GM23338 (cell line): ENCODE data around the gene SLX4. TPM values are rescaled to one million over a fixed set of nuclear protein-coding genes. Genes with fewer than 3 reads are reported as not detected.

ENCODE experiments used
- ATAC-seq: fragments of 200-7000 bp; cut with Tn5 transposase; 3 replicates; pipeline ENCODE4 v1.9.1; 2020
- DNase-seq: peaks from one replicate; pipeline ENCODE4 v3.0.0-alpha.2; 2015; ENCODE audit warnings: low spot score
- H2AFZ ChIP-seq: fragments of 200-600 bp; sonication (generic); 2 replicates; pipeline ENCODE4 v1.8.0; 2016; ENCODE audit warnings: antibody characterized with exemption, mild to moderate bottlenecking, moderate library complexity
- H3F3A ChIP-seq: fragments of 200-600 bp; sonication (generic); replicated peaks from 2 replicates; pipeline ENCODE4 v1.8.0; 2017; ENCODE audit warnings: antibody characterized with exemption, mixed run types, low read depth
- H3K27ac ChIP-seq: fragments of 200-600 bp; sonication (generic); 2 replicates; pipeline ENCODE4 v1.6.1; 2016; ENCODE audit warnings: low read depth
- H3K27me3 ChIP-seq: fragments of 200-600 bp; sonication (generic); 2 replicates; pipeline ENCODE4 v1.8.0; 2016; ENCODE audit warnings: mild to moderate bottlenecking, mixed run types, moderate library complexity; ENCODE audit not compliant: insufficient read depth
- H3K36me3 ChIP-seq: fragments of 200-600 bp; sonication (generic); 2 replicates; pipeline ENCODE4 v1.8.0; 2016; ENCODE audit warnings: mild to moderate bottlenecking; ENCODE audit not compliant: insufficient read depth
- H3K4me1 ChIP-seq: fragments of 200-600 bp; sonication (generic); 2 replicates; pipeline ENCODE4 v1.8.0; 2016; ENCODE audit warnings: mild to moderate bottlenecking, moderate library complexity; ENCODE audit not compliant: insufficient read depth
- H3K4me2 ChIP-seq: fragments of 200-600 bp; sonication (generic); 2 replicates; pipeline ENCODE4 v1.7.1; 2017; ENCODE audit warnings: mixed run types
- H3K4me3 ChIP-seq: fragments of 200-600 bp; sonication (generic); 2 replicates; pipeline ENCODE4 v1.6.1; 2016; ENCODE audit warnings: mixed run types
- H3K79me2 ChIP-seq: fragments of 200-600 bp; sonication (generic); replicated peaks from 2 replicates; pipeline ENCODE4 v1.8.0; 2017; ENCODE audit warnings: mild to moderate bottlenecking; ENCODE audit not compliant: insufficient read depth
- H3K9me2 ChIP-seq: fragments of 200-600 bp; sonication (generic); 2 replicates; pipeline ENCODE4 v1.8.0; 2017; ENCODE audit not compliant: insufficient read depth
- H4K20me1 ChIP-seq: fragments of 200-600 bp; sonication (generic); replicated peaks from 2 replicates; pipeline ENCODE4 v1.8.0; 2017; ENCODE audit warnings: mild to moderate bottlenecking; ENCODE audit not compliant: insufficient read depth
- H3K27ac Mint-ChIP-seq: 2 replicates; pipeline ENCODE4 v1.8.0; 2020; ENCODE audit warnings: inconsistent platforms, mild to moderate bottlenecking, moderate library complexity, mixed read lengths
- H3K27me3 Mint-ChIP-seq: 3 replicates; pipeline ENCODE4 v1.8.0; 2022; ENCODE audit warnings: low read depth, mild to moderate bottlenecking, moderate library complexity, mixed read lengths, inconsistent platforms; ENCODE audit not compliant: insufficient read depth, poor library complexity
- H3K36me3 Mint-ChIP-seq: 3 replicates; pipeline ENCODE4 v1.8.0; 2021; ENCODE audit warnings: low read depth, mild to moderate bottlenecking, inconsistent platforms, moderate library complexity, mixed read lengths
- H3K4me1 Mint-ChIP-seq: 3 replicates; pipeline ENCODE4 v1.8.0; 2020; ENCODE audit warnings: mild to moderate bottlenecking, inconsistent platforms, mixed read lengths
- H3K4me3 Mint-ChIP-seq: 3 replicates; pipeline ENCODE4 v1.8.0; 2021; ENCODE audit warnings: moderate library complexity, mild to moderate bottlenecking, inconsistent platforms, mixed read lengths
- H3K9me3 Mint-ChIP-seq: 3 replicates; pipeline ENCODE4 v1.8.0; 2020; ENCODE audit warnings: moderate library complexity, mild to moderate bottlenecking, inconsistent platforms, mixed read lengths
- CREB1 ChIP-seq: fragments of 250-450 bp; sonication (Bioruptor Pico); IDR thresholded peaks from 2 replicates; pipeline ENCODE4 v1.5.0; 2020; ENCODE audit warnings: low read depth, mild to moderate bottlenecking, moderate library complexity
- CTCF ChIP-seq, 2 experiments: fragments of 200-600 bp in 1 of 2; sonication (generic) in 1 of 2; conservative IDR thresholded peaks; 2 replicates each; pipeline versions ENCODE4 v1.5.1 to v1.6.1; 2016 to 2017; ENCODE audit warnings: antibody characterized with exemption in 2 of 2, low read depth in 2 of 2, mild to moderate bottlenecking in 2 of 2, moderate library complexity in 1 of 2
- ETS1 ChIP-seq: IDR thresholded peaks from 2 replicates; pipeline ENCODE4 v1.6.1; 2016; ENCODE audit warnings: antibody characterized with exemption
- JUNB ChIP-seq: IDR thresholded peaks from one replicate; pipeline ENCODE4 v1.6.1; 2016; ENCODE audit warnings: antibody characterized with exemption; ENCODE audit not compliant: unreplicated experiment
- NANOG ChIP-seq: IDR thresholded peaks from 2 replicates; pipeline ENCODE4 v1.6.1; 2016; ENCODE audit warnings: antibody characterized with exemption, borderline replicate concordance
- POLR2AphosphoS5 ChIP-seq: IDR thresholded peaks from 2 replicates; pipeline ENCODE4 v1.6.1; 2016; ENCODE audit warnings: antibody characterized with exemption, low read depth
- REST ChIP-seq: IDR thresholded peaks from one replicate; pipeline ENCODE4 v1.6.1; 2018; ENCODE audit warnings: antibody characterized with exemption; ENCODE audit not compliant: unreplicated experiment
- ZNF114 ChIP-seq: fragments of 250-450 bp; sonication (Bioruptor Pico); IDR thresholded peaks from 2 replicates; pipeline ENCODE4 v1.5.0; 2020; ENCODE audit warnings: mild to moderate bottlenecking, moderate library complexity
- ZNF331 ChIP-seq: fragments of 250-450 bp; sonication (Bioruptor Pico); IDR thresholded peaks from 2 replicates; pipeline ENCODE4 v1.5.0; 2020; ENCODE audit warnings: low read depth, mild to moderate bottlenecking, moderate library complexity
- polyA plus RNA-seq: library from polyadenylated mRNA; unstranded; fragments of >200 nt; fragmentation: Nextera tagmentation; extraction: Ambion mirVana; gene quantifications from 2 replicates; pipeline ENCODE4 v1.2.1, GENCODE V29; 2016
- total RNA-seq: library from RNA; depleted of rRNA; stranded (reverse); fragments of >200 nt; shearing (Covaris generic); gene quantifications from 2 replicates; pipeline ENCODE4 v1.2.3, GENCODE V29; 2014

The SLX4 gene
- total and polyA plus RNA-seq, 2 experiments from 2014 or later: 3.0 to 15.2 TPM

- no peaks in the 10 kb centered on the region; the same call in 1 of the 2 replicates for H4K20me1 ChIP-seq
- H3K36me3 Mint-ChIP-seq: peaks cover 4% of the 10 kb centered on the region; the same call in 1 of the 3 replicates
- H3K9me3 Mint-ChIP-seq: no peaks in the 10 kb centered on the region
- no peaks in the 10 kb centered on the region for H3K36me3 ChIP-seq
- peak overlapping the region; percentile 62 for H3K4me2 ChIP-seq
- DNase-seq (peak; percentile 97), ATAC-seq (peak; percentile 84)
- no peak overlapping the region for H3K27ac ChIP-seq
- H3K4me3 ChIP-seq: 0 out of 2 replicates have a peak overlapping the region, but pooled peaks have one; percentile 8
- peaks cover 23% of the 10 kb centered on the region for H3K4me1 ChIP-seq
- H3K79me2 ChIP-seq: no peaks in the 10 kb centered on the region
- H3K4me3 Mint-ChIP-seq: peak overlapping the region; percentile 62
- peak overlapping the region; percentile 72 for H3K27ac Mint-ChIP-seq
- H3K27me3 ChIP-seq: peaks cover 34% of the 10 kb centered on the region
- H3F3A ChIP-seq: peaks cover 13% of the 10 kb centered on the region
- H3K9me2 ChIP-seq: peaks cover 13% of the 10 kb centered on the region
- TF ChIP-seq POLR2AphosphoS5 (0 out of 2 replicates have a peak, but pooled peaks have one; percentile 27), ZNF331 (CRISPR knock-in tag) (no peak), ZNF114 (CRISPR knock-in tag) (no peak)
- H2AFZ ChIP-seq: no peak overlapping the region
- peaks cover 10% of the 10 kb centered on the region for H3K27me3 Mint-ChIP-seq
- H3K4me1 Mint-ChIP-seq: peaks cover 21% of the 10 kb centered on the region
Observed at GRCh38 chr16:3553138-3553923, 58.1 kb downstream of the SLX4 start.

GRCh38 chr16:3550851-3551847, 60.3 kb downstream of the SLX4 start:
- Histone ChIP-seq H3K4me1 (peaks cover 23% of the 10 kb centered on the region), H3K4me3 (no peak overlapping the region), H3F3A (peaks cover 13% of the 10 kb centered on the region), H3K27me3 (peaks cover 34% of the 10 kb centered on the region), H4K20me1 (no peaks in the 10 kb centered on the region; the same call in 1 of the 2 replicates), H2AFZ (no peak overlapping the region), H3K79me2 (no peaks in the 10 kb centered on the region), H3K27ac (no peak overlapping the region), H3K9me2 (peaks cover 13% of the 10 kb centered on the region), H3K36me3 (no peaks in the 10 kb centered on the region), H3K4me2 (no peak overlapping the region)
- H3K4me3 Mint-ChIP-seq: no peak overlapping the region
- peaks cover 12% of the 10 kb centered on the region for H3K27me3 Mint-ChIP-seq
- H3K9me3 Mint-ChIP-seq: no peaks in the 10 kb centered on the region
- DNase-seq: no peak
- peaks cover 21% of the 10 kb centered on the region for H3K4me1 Mint-ChIP-seq
- H3K27ac Mint-ChIP-seq: no peak overlapping the region
- TF ChIP-seq JUNB (no peak), ZNF331 (CRISPR knock-in tag) (no peak), CTCF (conservative IDR thresholded peaks at IDR 0.05; ENCODE audit: low read depth in 2 of 2) (no peak), ETS1 (no peak), REST (no peak), NANOG (no peak), CREB1 (no peak)
- H3K36me3 Mint-ChIP-seq: peaks cover 4% of the 10 kb centered on the region; the same call in 1 of the 3 replicates
- ATAC-seq: no peak
